A673 (cell line): ENCODE results near the gene OAS1. TPM values are rescaled to one million over a fixed set of nuclear protein-coding genes. Genes with fewer than 3 reads are reported as not detected.

Source experiments
- BruUV-seq: library from RNA; stranded (reverse); fragments of 400-500 nt; replicated peaks from 2 replicates; lab custom pipeline; 2021; lab: Mats Ljungman, UMichigan
- CTCF ChIA-PET: fragments of 300-600 bp; sonication (Branson Sonifier 250); formaldehyde crosslinking; loops from one replicate; lab custom pipeline; 2022; ENCODE audit warnings: antibody characterized with exemption; lab: Charles Lee
- POLR2A ChIA-PET: fragments of 300-600 bp; sonication (Branson Sonifier 250); formaldehyde crosslinking; loops from one replicate; lab custom pipeline; 2022; ENCODE audit warnings: antibody characterized with exemption; ENCODE audit not compliant: low non-redundant PET; lab: Charles Lee
- DNase-seq: peaks from one replicate; pipeline ENCODE4 v3.0.0-alpha.2; 2015; ENCODE audit warnings: low spot score
- H3K27ac ChIP-seq: fragments of 200-600 bp; sonication (generic); 2 replicates; pipeline ENCODE4 v1.5.1; 2016; ENCODE audit warnings: mixed run types, low read depth, mild to moderate bottlenecking, mixed read lengths, antibody characterized with exemption, low read length; ENCODE audit not compliant: poor library complexity, severe bottlenecking
- H3K27me3 ChIP-seq: fragments of 200-600 bp; sonication (generic); replicated peaks from 2 replicates; pipeline ENCODE4 v1.6.1; 2017; ENCODE audit warnings: mixed run types, low read depth, mild to moderate bottlenecking, mixed read lengths, antibody characterized with exemption, low read length; ENCODE audit not compliant: insufficient read depth, poor library complexity
- H3K36me3 ChIP-seq: fragments of 200-600 bp; sonication (generic); 2 replicates; pipeline ENCODE4 v1.6.1; 2016; ENCODE audit warnings: mixed run types, mild to moderate bottlenecking, mixed read lengths, antibody characterized with exemption, low read length; ENCODE audit not compliant: insufficient read depth, poor library complexity, severe bottlenecking
- H3K4me1 ChIP-seq: fragments of 200-600 bp; sonication (generic); 2 replicates; pipeline ENCODE4 v1.6.1; 2017; ENCODE audit warnings: mixed run types, mild to moderate bottlenecking, mixed read lengths, antibody characterized with exemption, low read length; ENCODE audit not compliant: insufficient read depth, poor library complexity, severe bottlenecking
- H3K4me3 ChIP-seq: fragments of 200-600 bp; sonication (generic); 2 replicates; pipeline ENCODE4 v1.5.1; 2016; ENCODE audit warnings: low read depth, mixed run types, mild to moderate bottlenecking, mixed read lengths, low read length; ENCODE audit not compliant: poor library complexity, severe bottlenecking
- H3K9me3 ChIP-seq: fragments of 200-600 bp; sonication (generic); 2 replicates; pipeline ENCODE4 v1.6.1; 2016; ENCODE audit warnings: mixed run types, low read depth, mild to moderate bottlenecking, mixed read lengths, antibody characterized with exemption, low read length; ENCODE audit not compliant: poor library complexity, severe bottlenecking
- EZH2 ChIP-seq: fragments of 200-600 bp; sonication (generic); IDR thresholded peaks from 2 replicates; pipeline ENCODE4 v1.6.1; 2017; ENCODE audit warnings: borderline replicate concordance, low read depth, mild to moderate bottlenecking, mixed read lengths, antibody characterized with exemption, low read length; ENCODE audit not compliant: poor library complexity, severe bottlenecking
- intact Hi-C: fragments of 100-400 bp; cut with micrococcal nuclease; formaldehyde crosslinking; loops from one replicate; pipeline ENCODE4 v1.10.0; 2022; ENCODE audit not compliant: unreplicated experiment
- total RNA-seq: library from RNA; stranded (reverse); gene quantifications from 2 replicates; pipeline ENCODE4 v1.2.3, GENCODE V29; 2021
- TF ChIP-seq, protein P1 (sequence below): fragments of 300-800, 200-600 bp; sonication (generic); conservative IDR thresholded peaks from 2 replicates; pipeline ENCODE4 v1.5.1; 2017; ENCODE audit warnings: low read depth, mild to moderate bottlenecking, antibody characterized with exemption, low read length, moderate library complexity, mixed read lengths

The OAS1 gene
- total RNA-seq, 1 experiment from 2014 or later, result 12.4 TPM

DNA sequence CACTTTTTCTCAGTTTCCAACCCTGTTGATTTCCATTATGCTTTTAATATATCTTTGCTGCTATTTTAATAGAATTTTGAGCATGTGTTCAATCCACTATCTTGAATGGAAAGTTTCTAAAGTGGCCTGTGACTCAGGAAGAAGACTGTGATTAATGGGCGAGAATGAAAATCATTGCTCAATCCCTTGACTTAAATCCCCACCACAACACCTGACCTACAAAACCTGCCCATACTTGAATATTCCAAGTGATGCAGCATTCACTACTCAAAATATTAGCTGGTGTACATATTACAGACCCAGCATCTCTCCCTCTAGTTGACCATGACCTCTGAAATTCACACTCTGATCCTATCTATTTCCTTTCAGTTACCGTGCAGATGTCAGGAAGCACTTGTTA is 30.2 kb downstream of the OAS1 start:
- DNase-seq, result no peak
- Histone ChIP-seq H3K4me3 (no peak overlapping the region), H3K9me3 (no peaks in the 10 kb centered on the region), H3K4me1 (peaks cover 13% of the 10 kb centered on the region), H3K36me3 (peaks cover 2% of the 10 kb centered on the region), H3K27me3 (no peaks in the 10 kb centered on the region), H3K27ac (no peak overlapping the region)
- TF ChIP-seq, protein P1, sequence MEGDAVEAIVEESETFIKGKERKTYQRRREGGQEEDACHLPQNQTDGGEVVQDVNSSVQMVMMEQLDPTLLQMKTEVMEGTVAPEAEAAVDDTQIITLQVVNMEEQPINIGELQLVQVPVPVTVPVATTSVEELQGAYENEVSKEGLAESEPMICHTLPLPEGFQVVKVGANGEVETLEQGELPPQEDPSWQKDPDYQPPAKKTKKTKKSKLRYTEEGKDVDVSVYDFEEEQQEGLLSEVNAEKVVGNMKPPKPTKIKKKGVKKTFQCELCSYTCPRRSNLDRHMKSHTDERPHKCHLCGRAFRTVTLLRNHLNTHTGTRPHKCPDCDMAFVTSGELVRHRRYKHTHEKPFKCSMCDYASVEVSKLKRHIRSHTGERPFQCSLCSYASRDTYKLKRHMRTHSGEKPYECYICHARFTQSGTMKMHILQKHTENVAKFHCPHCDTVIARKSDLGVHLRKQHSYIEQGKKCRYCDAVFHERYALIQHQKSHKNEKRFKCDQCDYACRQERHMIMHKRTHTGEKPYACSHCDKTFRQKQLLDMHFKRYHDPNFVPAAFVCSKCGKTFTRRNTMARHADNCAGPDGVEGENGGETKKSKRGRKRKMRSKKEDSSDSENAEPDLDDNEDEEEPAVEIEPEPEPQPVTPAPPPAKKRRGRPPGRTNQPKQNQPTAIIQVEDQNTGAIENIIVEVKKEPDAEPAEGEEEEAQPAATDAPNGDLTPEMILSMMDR, result no peak
- intact Hi-C loops, result no loop called here
- CTCF ChIA-PET, result no interaction called here
- POLR2A ChIA-PET, result no interaction called here
- BruUV-seq, result no TSS peak

DNA sequence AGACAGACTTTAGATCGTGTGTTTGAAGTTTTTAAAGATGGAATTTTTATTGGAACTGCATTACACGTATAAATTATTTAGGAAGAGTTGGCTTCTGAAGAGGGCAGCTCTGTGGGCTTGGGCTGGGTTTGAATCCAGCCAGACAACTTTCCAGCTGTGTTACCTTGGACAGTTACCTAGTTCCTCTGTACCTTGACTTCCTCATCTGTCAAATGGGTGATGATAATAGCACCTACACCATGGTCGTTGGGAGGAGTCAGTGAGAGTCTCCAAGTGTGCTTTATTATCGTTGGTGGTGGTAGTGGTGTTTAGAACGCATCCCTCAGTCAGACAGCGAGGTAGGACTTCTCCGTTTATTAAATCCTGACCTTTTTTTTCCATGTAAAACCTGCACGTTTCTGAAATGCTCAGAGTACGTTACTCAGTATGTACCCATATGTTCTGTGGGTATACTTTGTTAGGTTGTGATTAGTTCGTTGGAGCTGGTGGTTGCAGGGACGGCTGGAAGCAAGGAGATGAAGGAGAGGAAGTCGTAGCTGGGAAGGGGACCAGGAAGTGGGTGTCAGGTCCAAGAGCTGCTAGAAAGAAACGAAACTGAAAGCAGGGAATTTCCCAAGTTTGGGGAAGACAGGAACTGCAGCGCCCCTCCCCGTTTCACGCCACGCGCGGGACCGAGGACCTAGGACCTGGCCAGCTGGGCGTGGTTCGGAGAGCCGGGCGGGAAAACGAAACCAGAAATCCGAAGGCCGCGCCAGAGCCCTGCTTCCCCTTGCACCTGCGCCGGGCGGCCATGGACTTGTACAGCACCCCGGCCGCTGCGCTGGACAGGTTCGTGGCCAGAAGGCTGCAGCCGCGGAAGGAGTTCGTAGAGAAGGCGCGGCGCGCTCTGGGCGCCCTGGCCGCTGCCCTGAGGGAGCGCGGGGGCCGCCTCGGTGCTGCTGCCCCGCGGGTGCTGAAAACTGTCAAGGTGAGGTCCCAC is 31.3 kb downstream of the OAS1 start, which contains the start of gene OAS3:
Gene OAS3 (plus strand): TSS at position 734 of the 979 bp plus-strand sequence. CDS start 57 bp downstream, at position 791.
- no peaks in the 10 kb centered on the region for H3K27me3 ChIP-seq
- intact Hi-C loops, result no loop called here
- peak within 1 kb of the TSS; percentile 75 for H3K27ac ChIP-seq

DNA sequence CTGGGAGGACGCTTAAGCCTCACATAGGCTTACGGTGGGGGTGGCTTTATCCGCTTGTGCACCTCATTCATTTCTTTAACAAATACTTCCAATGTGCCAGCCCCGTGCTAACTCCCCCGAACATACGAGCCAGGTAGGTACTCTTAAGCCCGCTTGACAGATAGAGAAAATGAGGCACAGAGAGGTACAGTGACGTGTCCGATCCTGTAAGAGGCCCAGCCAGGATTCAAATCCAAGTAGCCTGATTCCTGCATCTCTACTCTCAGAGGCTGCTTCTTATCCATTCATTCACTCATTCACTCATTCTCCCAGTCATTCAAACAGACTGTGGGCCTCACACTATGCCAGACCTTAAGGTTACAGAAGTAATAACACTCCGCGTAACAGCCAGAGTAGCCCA is 32.0 kb downstream of the OAS1 start:
- Histone ChIP-seq H3K4me3 (peak overlapping the region; percentile 68), H3K9me3 (no peaks in the 10 kb centered on the region), H3K36me3 (peaks cover 5% of the 10 kb centered on the region), H3K27me3 (no peaks in the 10 kb centered on the region), H3K4me1 (peaks cover 13% of the 10 kb centered on the region), H3K27ac (peak overlapping the region; percentile 75)
- TF ChIP-seq EZH2, result no peak
- TF ChIP-seq, protein P1, result no peak
- TSS peak; percentile 50 for BruUV-seq
- POLR2A ChIA-PET, result interaction anchor here (0.6 kb wide), 1 partner anchor 149 kb away, joined by 3 read pairs; no protein-coding TSS in a partner anchor
- intact Hi-C loops, result no loop called here
- CTCF ChIA-PET, result no interaction called here
- DNase-seq, result no peak

More for the DNA sequence above, 31.3 kb downstream of the OAS1 start, which contains the start of gene OAS3:
- Histone ChIP-seq H3K4me3 (peak within 1 kb of the TSS; percentile 68), H3K4me1 (peaks cover 13% of the 10 kb centered on the region), H3K9me3 (no peaks in the 10 kb centered on the region), H3K36me3 (peaks cover 5% of the 10 kb centered on the region)
- CTCF ChIA-PET, result interaction anchor here (0.7 kb wide), 1 partner anchor 54 kb away, joined by 7 read pairs; no protein-coding TSS in a partner anchor
- peak; percentile 85 for DNase-seq
- POLR2A ChIA-PET, result interaction anchor here (0.6 kb wide), 2 partner anchors 120 to 148 kb away, joined by 3 to 4 read pairs; no protein-coding TSS in a partner anchor
- no peak for TF ChIP-seq EZH2
- TF ChIP-seq, protein P1, result no peak
- BruUV-seq, result no TSS peak
